Erythroblast (primary cell): ENCODE measurements around the gene CA6.

Experiments used
- GATA1 ChIP-seq: IDR thresholded peaks from 2 replicates; pipeline ENCODE4 v1.6.1; 2011; ENCODE audit warnings: low read depth, mild to moderate bottlenecking, control low read depth, low read length, moderate library complexity
- POLR2A ChIP-seq: IDR thresholded peaks from 2 replicates; pipeline ENCODE4 v1.6.1; 2011; ENCODE audit warnings: mild to moderate bottlenecking, low read length

- TF ChIP-seq POLR2A = no peak
- no peak for TF ChIP-seq GATA1
Measured at GRCh38 chr1:8950309-8950708, 4.6 kb downstream of the CA6 start.
